Measurements from ENCODE around the gene ZNF408. TPM values are rescaled to one million over a fixed set of nuclear protein-coding genes. Genes with fewer than 3 reads are reported as not detected.
"Not testable (repeated sequence)": the region's sequence is repeated elsewhere in the genome, so short reads cannot be mapped to it uniquely, and the experiment has no call there.

The ZNF408 gene
- total RNA-seq, 3 donors from 2014 or later = 8.0 to 13.2 (median 12.8) TPM

DNA sequence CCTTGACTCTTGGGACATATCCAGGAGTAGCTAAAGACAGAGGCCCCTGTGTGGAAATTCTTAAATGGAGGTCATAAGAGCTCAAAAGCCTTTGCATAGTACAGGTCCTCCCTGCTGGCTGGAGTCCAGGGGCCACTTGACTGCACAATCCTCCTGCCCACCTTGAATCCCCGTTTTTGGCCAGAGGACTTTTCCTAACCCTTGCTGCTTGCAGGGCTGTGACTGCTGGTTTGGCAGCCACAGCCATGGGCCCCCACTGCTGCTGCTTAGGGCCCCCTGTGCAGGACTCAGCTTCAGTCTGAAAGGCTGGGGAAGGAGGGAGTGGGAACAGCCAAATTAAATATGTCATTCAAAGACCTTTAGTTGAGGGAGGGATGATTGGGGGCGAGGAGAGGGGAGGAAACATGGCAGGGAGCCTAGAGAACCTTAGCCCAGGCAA, 33.8 kb upstream of the ZNF408 start:
- H3K4me1 ChIP-seq (ENCODE audit: low read depth) = no peaks in the 10 kb centered on the region
- no peak for DNase-seq
- peaks cover 11% of the 10 kb centered on the region for H3K36me3 ChIP-seq (ENCODE audit: low read depth)
- H3K4me3 ChIP-seq = no peak overlapping the region
- ATAC-seq = no peak
- no peaks in the 10 kb centered on the region for H3K9me3 ChIP-seq
- intact Hi-C loops (cut with DNase I, micrococcal nuclease) = no loop called here
- TF ChIP-seq, protein P1, sequence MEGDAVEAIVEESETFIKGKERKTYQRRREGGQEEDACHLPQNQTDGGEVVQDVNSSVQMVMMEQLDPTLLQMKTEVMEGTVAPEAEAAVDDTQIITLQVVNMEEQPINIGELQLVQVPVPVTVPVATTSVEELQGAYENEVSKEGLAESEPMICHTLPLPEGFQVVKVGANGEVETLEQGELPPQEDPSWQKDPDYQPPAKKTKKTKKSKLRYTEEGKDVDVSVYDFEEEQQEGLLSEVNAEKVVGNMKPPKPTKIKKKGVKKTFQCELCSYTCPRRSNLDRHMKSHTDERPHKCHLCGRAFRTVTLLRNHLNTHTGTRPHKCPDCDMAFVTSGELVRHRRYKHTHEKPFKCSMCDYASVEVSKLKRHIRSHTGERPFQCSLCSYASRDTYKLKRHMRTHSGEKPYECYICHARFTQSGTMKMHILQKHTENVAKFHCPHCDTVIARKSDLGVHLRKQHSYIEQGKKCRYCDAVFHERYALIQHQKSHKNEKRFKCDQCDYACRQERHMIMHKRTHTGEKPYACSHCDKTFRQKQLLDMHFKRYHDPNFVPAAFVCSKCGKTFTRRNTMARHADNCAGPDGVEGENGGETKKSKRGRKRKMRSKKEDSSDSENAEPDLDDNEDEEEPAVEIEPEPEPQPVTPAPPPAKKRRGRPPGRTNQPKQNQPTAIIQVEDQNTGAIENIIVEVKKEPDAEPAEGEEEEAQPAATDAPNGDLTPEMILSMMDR (IDR thresholded peaks at IDR 0.05) = no peak

DNA sequence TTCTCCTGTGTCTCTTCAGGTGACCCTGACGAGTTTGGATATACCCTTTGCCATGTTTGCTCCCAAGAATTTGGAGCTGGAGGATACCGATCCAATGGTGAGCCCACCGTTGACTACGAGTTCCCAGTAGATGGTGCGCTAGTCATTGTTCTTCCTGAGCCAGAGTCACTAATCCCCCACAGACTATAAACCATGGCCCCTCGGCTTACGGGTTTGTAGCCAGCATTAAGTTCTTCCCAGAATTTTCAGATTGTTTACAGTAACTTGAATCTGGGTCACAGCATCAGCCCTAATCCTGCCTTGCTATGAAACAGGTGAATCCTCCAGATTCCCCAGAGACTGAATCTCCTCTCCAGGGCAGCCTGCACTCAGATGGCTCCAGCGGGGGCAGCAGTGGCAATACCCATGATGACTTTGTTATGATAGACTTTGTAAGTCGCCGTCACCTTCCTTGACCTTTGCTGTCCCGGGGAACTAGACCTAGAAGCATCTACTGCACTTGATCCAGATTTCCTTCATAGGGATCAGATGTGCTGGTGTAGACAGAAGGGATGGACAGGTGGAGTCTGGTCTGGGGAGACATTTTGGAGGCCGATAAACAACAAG, 32.2 kb upstream of the ZNF408 start:
- intact Hi-C loops (cut with DNase I, micrococcal nuclease) = no loop called here
- Histone ChIP-seq H3K9me3 (no peaks in the 10 kb centered on the region), H3K4me1 (ENCODE audit: low read depth) (no peaks in the 10 kb centered on the region), H3K4me3 (no peak overlapping the region), H3K36me3 (ENCODE audit: low read depth) (peaks cover 11% of the 10 kb centered on the region)
- ATAC-seq (no peak), DNase-seq (no peak)
- TF ChIP-seq, protein P1 (IDR thresholded peaks at IDR 0.05) = no peak

DNA sequence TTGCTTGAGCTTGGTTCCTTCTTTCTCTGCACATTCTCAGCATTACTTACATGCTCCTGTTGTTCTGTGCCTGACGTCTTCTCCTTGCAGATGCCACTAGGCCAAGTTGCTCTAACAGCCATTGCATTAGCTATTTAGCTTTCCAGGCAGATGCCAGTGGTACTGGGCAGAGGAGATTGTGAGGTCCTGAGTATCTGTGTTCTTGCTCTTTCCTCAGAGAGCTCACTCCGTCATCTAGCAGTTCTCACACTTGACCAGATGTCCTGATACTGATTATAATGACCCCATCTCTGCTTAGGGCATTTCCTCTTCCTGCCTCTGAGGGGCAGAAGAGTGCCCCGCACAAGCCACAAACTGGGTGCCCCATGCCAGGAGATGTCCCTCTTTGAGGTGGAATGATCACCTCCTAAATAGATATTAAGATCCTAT, 31.1 kb upstream of the ZNF408 start:
- Histone ChIP-seq H3K9me3 (no peaks in the 10 kb centered on the region), H3K4me3 (no peak overlapping the region), H3K4me1 (ENCODE audit: low read depth) (peaks cover 9% of the 10 kb centered on the region), H3K36me3 (ENCODE audit: low read depth) (peaks cover 11% of the 10 kb centered on the region)
- no peak for DNase-seq
- intact Hi-C loops (cut with DNase I, micrococcal nuclease) = no loop called here
- peak; percentile 15 for ATAC-seq
- TF ChIP-seq, protein P1 (IDR thresholded peaks at IDR 0.05) = no peak

DNA sequence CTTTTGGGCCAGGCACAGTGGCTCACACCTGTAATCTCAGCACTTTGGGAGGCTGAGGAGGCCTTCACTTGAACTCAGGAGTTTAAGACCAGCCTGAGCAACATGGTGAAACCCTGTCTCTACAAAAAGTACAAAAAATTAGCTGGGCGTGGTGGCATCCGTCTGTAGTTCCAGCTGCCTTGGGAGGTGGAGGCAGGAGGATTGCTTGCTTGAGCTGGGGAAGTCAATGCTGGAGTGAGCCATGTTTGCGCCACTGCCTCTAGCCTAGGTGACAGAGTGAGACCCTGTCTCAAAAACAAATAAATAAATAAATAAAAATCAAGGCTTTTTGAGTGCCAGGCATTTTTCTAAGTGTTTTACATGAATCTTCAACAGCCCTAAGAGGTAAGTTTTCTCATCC, 30.3 kb upstream of the ZNF408 start:
- DNase-seq; H3K4me3 ChIP-seq; H3K9me3 ChIP-seq; ATAC-seq; intact Hi-C loops (cut with DNase I, micrococcal nuclease); H3K36me3 ChIP-seq (ENCODE audit: low read depth): not testable (repeated sequence)
- peaks cover 17% of the 10 kb centered on the region for H3K4me1 ChIP-seq (ENCODE audit: low read depth)

DNA sequence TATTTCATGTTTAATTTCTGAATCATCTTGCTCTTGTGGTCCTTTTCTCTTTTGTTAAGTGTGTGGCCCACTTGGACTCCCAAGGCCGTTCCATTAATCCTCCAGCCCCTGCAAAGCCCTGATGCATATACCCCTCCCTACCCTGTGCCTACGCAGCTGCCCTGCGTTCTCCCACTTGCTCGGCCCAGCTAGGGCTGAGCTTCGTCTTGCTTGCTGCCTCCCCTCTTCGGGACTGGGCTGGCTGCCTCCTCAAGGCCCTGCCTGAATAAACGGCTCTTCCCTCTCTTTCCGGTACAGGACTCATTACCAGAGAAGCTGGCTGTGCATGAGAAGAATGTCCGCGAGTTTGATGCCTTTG, 28.9 kb upstream of the ZNF408 start:
- DNase-seq (no peak), ATAC-seq (no peak)
- H3K36me3 ChIP-seq (ENCODE audit: low read depth) = peaks cover 5% of the 10 kb centered on the region
- H3K4me1 ChIP-seq (ENCODE audit: low read depth) = peaks cover 24% of the 10 kb centered on the region
- intact Hi-C loops (cut with DNase I, micrococcal nuclease) = no loop called here
- H3K4me3 ChIP-seq = no peak overlapping the region
- TF ChIP-seq, protein P1 (IDR thresholded peaks at IDR 0.05) = no peak
- H3K9me3 ChIP-seq = no peaks in the 10 kb centered on the region

DNA sequence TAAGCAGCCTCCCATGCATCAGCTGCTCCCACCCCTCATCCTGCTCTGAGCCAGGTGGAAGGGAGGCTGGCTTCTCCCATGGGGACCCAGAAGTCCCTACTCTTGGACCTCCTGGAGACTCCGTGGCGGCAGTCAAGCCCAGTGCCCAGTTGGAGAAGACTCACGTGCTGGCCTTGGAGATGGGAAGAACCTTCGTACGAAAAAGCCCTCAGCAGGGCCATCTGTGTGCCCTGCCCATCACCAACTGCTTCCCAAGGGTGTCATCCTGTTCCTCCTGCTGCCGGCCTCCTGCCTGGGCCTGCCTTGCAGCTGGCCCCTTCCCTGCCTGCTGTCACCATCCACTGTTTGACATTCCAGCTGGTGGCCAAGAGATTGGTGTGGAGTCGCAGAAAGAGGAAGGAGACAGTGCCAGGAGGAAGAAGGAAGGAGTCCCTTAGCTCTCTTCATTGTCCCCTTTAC, 28.4 kb upstream of the ZNF408 start:
- Histone ChIP-seq H3K4me3 (no peak overlapping the region), H3K9me3 (no peaks in the 10 kb centered on the region), H3K36me3 (ENCODE audit: low read depth) (peaks cover 5% of the 10 kb centered on the region), H3K4me1 (ENCODE audit: low read depth) (peaks cover 24% of the 10 kb centered on the region)
- no peak for ATAC-seq
- intact Hi-C loops (cut with DNase I, micrococcal nuclease) = no loop called here
- TF ChIP-seq, protein P1 (IDR thresholded peaks at IDR 0.05) = no peak
- no peak for DNase-seq
